CD4-positive, alpha-beta T cell treated with Interleukin-15 for 1 hour (primary cell): Measurements from ENCODE around the gene TMEM121.

Source experiments
- DNase-seq: peaks from one replicate; pipeline ENCODE4 v3.0.0-alpha.2; 2020

TMEM121 gene

DNA sequence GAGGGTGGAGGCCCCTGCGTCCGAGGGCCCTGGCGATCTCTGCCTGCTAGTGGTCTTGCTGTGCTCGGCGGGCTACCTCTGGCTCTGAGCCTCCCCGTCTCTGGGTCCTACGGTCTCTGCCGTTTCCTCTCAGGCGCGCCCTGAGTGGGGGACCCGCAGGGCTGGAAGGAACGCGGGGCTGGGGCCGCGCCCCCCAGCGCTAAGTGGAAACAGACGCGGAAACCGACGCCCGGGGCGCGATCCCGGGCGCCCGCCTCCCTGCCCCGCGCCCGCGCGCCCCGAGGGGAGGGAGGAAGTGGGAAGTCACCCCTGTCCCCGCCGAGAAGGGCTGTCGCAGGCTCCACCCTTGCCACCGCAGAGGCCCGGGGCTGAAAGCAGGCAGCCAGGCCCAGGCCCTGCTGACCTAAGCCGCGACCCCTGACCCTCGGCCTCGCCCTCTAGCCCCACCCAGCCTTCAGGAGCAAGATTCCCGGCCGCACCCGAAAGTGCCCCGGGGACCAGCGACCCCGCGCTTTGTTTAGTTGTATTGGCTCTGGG lies 38.9 kb upstream of the TMEM121 start:
- DNase-seq = peak; percentile 85

DNA sequence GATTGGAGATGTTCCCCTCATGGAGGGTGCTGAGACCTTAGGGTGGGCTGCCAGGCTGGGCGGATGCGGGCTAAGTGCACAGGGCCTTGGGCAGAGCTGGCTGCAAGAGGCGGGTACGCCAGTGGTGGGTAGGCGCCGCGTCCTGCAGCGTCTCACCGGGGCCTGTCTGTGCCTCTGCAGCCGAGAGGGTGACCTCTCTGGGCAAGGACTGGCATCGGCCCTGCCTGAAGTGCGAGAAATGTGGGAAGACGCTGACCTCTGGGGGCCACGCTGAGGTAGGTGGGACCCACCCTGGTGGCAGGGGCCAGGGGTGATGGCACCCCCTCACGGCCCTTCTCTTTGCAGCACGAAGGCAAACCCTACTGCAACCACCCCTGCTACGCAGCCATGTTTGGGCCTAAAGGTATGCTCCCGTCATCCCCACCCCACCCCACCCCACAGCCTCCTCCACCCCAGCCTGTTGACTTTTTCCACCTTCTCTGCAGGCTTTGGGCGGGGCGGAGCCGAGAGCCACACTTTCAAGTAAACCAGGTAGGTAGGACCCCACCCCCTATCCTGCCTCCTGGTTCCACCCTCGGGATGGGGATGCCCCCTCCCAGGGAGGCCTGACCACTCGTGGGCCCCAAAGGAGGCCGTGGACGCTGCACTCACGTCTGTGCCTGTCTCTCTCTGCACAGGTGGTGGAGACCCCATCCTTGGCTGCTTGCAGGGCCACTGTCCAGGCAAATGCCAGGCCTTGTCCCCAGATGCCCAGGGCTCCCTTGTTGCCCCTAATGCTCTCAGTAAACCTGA lies 38.2 kb upstream of the TMEM121 start:
- DNase-seq = peak; percentile 55

DNA sequence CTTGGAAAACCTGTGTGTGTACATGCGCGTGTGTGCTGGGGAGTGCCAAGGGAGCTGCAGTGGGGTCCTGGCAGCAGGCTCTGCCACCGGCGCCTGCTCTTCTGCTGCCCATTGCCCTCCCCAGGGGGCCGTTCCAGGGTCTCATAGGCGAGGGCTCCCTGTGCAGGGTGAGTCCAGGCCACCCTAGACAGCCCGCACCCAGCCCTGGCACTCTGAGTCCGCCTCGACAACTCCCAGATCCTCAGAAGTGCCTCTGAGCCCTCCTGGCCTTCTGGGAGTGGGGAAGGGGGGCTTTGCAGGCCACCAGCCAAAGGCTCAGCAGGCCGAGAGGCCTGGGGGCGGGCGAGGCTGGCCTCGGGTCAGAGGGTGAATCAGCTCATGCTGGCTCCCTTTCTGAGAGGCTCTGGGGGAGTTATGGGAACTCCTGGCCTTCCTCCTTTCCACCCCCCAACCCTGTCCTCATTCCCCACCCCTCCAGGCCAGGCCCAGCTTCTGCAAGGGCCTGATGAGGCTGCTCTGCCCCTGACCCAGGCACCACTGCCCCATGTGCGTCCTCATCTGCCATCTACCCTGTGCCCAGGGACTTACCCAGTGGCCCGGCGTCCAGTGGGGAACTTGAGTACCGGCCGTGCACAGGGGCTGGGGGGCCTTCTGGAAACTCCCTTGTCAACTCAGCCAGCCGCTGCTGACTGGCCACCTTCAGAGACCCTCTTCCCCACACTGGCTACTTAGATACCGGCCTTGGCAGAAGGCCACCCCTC lies 37.4 kb upstream of the TMEM121 start:
- peak; percentile 51 for DNase-seq

DNA sequence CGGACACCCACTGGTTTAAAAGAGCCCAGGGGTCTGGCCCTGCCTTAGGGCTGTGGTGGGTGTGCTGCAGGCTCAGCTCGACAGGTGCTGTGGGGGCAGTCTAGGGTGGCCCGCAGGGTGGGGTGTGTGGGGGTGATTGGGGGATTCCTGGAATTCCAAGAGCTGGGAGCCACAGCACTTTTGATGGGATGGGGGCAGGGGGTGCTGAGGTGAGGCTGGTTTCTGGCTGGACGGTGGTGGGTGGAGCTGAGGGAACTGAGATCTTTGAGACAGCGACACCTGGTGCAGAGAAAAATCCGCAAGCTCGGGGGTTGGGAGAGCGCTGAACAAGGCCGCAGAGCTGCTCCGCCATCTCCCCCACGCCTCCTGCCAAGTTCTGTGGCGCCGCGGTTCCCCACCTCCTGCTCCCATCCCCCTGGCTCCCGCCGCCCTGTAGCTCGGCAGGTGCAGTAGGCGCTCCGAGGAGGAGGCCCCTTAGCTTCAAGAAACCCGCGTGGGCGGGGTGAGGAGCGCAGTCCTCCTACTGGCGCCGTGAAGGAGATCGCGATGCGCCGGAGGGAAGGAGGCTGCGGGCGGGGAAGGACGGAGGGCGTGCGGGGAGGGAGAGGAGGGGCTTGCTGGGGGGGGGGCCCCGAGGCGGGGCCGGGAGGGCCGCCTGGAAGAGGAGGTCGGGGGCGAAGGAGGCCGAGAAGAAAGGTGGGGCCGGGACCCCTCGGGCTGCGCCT lies 36.7 kb upstream of the TMEM121 start:
- peak; percentile 92 for DNase-seq

DNA sequence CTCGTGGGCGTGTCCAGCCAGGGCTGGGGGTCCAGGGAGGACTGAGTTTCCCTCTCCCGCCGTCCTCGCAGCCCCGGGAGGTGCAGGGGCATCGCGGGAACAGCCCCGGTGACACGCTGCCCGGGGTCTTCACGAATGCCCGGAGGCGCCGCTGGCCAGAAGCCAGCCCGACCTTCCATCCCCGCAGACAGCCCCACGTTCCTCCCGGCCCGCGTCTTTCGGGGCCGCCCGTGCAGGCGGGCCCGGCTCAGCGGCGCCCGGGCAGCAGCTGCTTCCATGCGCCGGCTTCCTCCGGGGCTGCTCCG lies 36.2 kb upstream of the TMEM121 start:
- DNase-seq = no peak

DNA sequence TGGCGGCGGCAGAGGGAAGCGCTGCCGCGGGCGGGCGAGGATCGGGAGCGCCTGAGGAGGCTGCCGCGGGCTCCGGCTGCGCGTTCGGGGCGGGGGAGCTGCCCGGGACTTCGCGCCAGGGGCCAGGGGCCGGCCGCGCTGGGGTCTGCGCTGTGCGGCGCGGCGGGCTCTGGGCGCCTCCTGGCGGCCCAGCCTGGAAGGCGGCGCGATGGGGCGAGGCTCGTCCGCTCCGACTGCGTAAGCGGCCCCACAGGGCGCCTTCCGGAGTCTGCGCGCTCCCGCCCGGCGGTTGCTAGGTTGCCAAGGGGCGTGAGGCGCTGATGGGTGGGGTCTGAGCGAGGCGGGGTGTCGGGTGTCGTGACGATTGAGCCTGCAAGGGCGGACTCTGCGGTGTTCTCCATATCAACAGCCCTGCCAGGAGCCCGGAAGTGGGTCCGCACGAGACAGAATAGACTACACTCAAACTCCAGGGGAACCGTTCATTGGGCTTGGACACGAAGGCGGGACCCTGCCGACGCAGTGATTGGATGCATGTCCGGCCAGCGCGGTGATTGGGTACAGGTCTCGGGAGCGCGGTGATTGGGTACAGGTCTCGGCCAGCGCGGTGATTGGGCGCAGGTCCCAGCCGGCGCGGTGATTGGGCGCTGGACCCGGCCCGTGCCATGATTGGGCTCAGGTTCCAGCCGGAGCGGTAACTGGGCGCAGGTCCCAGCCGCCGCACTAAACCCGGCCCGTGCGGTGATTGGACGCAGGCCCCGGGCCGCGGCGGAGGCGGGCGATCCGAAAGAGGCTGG lies 35.6 kb upstream of the TMEM121 start, which contains the start of gene TEDC1:
Gene TEDC1, plus strand, starts transcription at position 675 of the 794 bp plus-strand sequence. CDS start 130 bp downstream, outside the sequence.
- peak; percentile 100 for DNase-seq

DNA sequence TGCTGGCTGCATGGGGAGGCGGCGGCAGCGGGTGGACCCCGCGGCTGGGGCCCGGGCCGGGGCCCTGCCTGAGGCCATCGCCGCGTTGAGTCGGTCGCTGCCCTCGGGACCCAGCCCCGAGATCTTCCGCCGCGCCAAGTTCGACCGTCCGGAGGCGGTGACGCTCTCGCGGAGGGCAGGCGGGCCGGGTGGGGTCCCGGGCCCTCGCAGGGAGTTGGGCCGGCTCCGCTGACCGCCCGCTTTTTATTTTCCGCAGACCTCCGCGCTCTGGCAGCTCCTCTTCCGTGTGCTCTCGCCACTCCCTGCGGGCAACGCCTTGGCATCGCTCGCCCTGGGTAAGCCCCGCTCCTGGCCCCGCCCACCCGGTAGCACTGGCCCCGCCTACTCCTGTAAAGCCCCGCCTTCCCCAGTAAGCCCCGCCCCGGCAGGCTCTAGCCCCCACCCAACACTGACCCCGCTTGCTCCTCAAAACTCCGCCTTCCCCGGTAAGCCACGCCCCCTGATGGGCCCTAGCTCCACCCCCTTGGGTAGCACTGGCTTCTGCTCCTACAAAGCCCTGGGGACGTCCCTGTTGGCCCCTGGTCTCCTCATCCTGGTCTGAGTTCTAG lies 34.9 kb upstream of the TMEM121 start:
- peak; percentile 87 for DNase-seq

DNA sequence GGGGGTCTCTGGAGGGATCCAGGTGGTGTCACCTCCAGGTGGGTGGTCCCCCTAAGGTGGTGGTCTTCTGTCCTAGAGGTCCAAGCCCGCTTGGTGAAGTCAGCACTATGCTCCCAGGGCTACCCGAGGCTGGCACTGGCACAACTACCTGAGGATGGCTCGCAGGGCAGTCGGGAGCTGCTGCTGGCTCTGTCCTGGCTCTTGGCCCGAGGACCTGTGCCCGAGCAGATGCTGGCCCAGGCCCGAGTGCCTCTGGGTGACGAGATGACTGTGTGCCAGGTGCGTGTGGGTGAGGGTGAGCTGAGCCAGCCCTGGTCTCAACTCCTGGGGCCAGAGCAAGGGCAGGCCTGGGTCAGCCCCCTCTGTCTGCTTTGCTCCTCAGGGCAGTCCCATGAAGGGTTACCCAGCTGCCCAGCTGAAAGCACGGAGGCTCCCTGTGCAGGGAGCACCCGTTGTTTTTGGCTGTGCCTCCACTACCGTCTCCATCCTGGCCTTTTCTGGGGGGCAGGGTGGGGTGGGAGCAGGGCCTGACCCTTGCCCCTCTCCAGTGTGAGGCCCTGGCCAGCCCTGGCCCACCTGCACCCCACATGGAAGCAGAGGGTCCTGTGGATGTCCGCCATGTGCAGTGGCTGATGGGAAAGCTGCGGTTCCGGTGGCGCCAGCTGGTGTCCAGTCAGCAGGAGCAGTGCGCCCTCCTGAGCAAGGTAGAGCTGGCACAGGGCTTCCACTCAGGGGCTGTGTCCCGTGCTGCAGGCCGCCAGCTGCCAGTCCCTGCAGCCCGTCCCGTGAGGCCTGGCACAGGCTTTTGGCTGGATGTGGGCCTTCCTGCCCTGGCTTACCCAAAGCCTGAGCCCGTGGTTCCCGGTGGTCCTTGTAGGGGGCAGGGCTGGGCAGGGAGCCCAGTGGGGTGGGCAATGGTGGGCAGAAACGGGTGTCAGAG lies 34.1 kb upstream of the TMEM121 start:
- no peak for DNase-seq

DNA sequence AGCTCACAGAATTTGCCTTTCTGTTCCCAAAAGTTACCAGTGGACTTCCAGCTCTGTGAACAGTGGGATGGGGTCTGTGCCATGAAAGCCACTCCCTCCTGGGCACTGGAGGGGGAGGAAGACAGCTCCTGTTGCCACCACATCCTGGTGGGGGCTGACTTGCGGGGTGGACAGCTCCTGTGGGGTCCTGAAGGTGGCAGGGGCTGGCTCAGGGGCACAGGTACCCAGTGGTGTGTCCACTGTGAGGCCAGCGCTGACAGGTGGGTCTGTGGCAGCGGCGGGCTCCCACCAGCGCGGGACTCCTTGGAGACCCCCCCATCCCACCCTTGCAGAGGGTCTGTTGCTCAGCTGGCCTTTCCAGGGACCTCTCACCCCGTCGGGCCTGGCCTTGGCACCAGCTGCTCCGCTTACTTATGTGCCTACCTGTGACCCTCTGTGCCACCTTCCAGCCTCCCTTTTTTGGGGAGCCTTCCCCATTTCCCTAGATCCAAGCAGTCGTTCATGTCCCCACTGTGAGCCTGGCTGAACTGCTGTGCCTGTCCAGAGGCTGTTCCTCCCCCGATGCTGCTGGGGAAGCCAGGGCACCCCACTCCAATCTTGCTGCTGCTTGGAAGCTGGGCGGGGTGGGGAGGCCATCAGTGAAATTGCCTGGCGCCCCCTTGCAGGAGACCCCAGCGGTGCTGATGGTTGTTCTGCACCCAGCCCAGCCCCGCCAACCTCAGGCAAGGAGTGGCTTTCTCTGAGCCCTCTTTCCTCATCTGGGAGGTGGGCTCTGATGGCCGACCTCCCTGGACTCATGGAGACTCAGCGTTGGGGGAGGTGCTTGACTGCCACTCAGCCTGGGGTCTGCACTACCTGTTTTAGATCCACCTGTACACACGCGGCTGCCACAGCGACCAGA lies 33.2 kb upstream of the TMEM121 start:
- DNase-seq = no peak

DNA sequence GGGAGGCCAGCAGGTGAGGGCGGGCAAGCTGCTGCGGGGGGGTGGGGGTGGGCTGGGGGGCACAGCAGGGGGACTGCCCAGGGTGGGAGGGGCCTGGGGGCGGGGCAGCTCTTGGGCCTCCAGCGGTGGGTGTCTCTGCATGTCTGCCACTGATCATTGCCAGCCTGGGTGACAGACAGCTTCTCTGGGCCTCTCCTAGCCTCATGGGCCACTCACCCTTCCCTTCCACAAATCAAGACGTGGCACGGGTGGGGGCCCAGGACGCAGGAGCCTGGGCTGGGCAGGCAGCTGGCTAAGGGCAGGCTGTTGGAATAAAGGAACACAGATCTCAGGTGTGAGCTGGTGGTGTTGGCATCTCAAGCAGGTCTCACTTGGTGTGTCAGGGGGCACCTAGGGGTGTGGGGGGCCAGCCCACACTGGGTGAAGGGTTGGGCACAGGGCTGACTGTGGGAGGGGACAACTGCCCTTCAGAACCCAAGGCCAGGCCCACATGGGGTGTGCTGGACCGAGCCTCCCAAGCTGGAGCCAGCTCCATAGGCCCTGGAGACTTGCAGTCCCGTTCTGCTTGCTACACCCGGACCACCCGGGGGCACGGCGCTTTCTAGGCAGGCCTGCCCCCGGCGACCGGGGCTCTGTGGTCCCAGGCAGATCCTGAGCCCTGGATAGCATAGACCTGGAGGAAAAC lies 32.3 kb upstream of the TMEM121 start:
- DNase-seq = no peak

DNA sequence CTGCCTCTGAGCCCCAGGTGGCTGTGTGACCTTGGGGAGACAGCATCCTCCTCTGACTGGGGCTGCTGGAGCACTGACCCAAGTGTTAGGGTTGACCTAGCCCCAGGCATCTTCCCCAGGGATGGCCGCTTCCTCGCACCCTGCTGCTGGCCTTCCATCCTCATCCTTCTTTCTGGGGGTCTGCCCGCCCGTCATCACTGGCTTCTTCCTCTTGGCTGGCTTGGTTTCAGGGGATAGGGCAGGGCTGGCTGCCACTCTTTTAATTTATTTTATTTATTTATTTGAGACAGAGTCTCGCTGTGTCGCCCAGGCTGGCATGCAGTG lies 31.8 kb upstream of the TMEM121 start:
- no peak for DNase-seq

DNA sequence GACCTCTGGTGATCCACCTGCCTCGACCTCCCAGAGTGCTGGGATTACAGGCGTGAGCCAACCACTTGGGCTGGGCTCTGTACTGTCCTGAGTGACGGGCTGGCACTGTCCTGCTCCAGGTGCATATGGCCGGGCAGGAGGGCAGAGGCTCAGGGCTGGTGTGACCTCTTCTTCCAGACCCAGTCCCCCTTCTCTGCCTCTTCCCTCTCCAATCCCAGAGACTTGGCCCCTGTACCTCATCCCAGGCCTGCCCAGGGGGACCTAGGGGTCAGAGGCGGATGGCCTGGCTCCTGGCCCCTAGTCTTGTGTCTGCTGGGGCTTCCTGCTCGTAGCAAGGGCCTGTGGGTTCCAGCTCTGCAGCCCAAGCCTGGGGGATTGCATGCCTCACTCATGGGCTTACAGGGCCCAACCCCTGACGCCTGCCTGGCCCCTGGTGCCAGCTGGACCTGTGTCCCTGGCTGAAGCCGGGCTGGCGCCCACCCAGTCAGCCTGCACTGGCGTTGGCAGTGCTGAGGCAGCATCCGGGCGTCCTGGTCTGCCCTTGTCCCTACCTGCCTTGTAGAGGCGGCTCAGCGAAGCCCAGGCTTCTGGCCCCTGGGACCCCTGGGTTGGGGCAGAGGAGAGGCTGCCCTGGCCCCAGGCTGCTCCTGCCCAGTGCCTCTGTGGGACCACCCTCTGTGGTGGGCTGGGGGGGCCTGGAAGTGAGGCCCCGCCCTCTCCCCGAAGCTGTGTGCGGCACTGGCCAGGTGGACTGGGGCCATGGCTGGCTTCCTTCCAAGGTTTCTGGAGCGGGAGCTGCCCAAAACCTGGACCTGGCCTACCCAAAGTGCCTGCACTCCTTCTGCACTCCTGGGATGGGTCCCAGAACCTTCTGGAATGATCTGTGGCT lies 31.0 kb upstream of the TMEM121 start:
- no peak for DNase-seq

DNA sequence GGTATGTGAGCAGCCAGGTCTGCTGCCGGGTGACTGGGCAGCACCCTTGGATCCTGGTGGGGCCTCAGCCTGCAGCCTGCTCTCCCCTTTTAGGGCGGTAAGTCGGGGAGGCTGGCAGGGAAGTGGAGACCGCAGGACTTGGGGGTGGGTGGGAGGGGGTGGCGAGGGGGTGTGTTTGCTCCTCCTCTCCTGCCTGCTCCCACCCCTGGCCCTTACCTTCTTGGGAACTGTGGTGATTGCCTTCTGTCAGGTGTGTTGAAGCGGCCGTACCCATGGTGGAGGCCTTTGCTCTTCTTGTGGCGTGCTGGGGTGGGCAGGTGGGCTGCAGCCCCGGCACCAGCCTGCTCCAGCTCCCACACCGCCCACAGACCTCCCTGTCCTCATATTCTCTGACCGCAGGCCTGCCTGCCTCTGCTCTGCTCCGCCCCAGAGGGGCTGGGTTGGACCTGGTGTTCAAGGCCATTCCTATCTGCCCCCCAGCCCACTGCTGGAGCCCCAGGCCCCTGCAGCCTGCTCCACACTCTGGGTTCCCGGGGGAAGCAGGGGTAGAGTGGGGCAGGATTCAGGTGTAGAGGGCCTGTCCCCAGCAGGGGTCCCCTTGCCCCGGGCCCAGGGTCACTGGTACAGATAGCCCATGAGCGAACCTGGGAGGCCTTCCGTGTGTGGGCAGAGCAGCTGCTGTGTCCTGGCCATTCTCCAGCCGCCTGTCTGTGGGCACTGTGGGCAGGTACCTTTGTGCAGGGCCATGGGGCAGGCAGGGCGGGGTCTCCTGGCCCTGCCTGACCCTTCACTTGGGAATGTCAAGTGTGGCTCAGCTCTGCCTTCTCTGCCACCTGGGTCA lies 30.2 kb upstream of the TMEM121 start:
- no peak for DNase-seq

DNA sequence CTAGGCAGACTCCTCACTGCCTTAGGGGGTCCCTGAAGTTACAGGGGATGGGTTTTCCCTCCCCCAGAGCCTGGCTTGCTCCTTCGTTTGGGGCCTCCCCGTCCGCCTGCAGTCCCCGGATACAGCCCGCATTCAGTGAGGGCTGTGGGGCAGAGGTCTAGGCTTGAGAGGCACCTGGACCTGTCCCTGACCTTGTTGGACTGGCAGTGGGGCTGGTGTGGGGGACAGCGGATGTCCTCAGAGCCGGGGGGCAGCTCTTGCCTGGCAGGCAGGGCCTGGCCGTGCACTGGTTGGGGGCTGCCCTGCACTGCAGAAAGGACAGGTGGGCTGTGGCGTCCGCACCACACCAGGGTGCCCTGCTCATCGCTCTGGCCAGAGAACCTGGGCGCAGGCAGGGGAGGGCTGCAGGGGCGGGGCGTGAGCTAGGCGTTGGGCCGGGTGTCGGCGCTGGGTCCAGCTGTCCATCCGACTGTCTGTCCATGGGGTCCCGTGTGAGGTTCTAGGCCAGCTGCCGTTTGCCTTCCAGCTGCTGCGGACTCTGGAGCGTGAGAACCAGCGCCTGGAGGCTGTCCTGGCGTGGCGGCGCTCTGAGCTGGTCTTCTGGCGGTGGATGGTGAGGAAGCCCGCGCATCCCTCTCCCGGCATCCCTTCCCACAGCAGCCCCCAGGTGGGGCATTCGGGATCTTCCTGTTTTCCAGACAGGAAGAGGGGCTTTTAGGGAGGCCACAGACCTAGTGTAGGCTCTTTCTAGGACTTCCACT lies 29.4 kb upstream of the TMEM121 start:
- peak; percentile 18 for DNase-seq

DNA sequence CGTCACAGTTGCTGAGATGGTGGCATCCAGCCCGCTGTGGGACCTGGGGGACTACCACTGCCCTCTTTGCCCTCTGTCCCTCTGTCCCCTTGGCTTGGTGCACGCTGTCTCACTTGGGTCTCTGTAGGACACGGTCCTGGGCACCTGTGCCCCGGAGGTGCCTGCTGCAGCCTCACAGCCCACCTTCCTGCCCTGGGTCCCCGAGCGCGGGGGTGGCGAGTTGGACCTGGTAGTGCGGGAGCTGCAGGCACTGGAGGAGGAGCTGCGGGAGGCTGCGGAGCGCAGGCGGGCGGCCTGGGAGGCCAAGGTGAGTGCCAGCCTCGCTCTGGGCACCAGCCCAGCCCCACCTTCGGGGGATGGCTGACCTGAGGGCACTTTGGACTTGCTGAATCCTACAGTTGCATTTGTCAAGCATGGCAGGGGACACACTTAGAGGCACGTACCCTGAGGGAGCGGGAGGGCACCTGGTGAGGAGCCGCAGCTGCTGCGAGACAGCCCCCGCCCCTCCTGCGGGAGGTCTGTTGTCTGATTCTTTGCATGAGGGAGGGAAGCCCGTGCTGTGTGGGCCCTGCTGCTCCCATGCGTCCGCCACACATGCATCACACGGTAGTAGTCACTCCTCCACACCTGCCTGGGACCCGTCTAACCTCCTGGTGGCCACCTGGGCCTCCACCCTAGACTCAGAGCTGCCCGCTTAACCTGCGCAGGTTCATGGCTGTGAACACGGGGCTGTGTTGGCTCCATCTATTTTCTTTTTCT lies 28.5 kb upstream of the TMEM121 start:
- peak; percentile 20 for DNase-seq
